Forelimb muscle (tissue), 1 donor: Measurements from ENCODE around the gene SPAG17. TPM values are rescaled to one million over a fixed set of nuclear protein-coding genes. Genes with fewer than 3 reads are reported as not detected.

Experiments
- DNase-seq: peaks from one replicate; pipeline ENCODE4 v3.0.0-alpha.2; 2013; ENCODE audit warnings: low read depth
- polyA plus RNA-seq: library from polyadenylated mRNA; unstranded; fragments of 120-200 nt; gene quantifications from one replicate; pipeline ENCODE4 v1.2.1, GENCODE V29; 2013; ENCODE audit not compliant: insufficient read length

The SPAG17 gene
- polyA plus RNA-seq, 1 donor = 3.2 TPM

DNA sequence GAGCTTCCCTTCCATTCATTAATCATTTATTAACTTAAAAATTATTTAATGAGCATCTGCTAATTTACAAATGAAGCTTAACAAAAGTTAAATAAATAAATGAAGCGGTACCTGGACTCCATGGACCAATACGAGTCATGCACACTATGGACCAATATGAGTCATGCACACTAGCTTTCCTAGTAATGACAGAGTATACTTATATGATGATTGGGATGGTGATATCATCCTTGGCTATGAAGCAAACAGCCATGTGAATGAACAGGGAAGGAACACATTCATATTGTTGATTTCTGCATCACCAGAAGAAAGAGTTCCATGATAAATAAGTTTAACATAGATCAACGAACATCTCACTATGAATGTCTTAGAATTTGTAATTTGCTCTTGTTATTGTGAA, 109.9 kb downstream of the SPAG17 start:
- peak; percentile 41 for DNase-seq

DNA sequence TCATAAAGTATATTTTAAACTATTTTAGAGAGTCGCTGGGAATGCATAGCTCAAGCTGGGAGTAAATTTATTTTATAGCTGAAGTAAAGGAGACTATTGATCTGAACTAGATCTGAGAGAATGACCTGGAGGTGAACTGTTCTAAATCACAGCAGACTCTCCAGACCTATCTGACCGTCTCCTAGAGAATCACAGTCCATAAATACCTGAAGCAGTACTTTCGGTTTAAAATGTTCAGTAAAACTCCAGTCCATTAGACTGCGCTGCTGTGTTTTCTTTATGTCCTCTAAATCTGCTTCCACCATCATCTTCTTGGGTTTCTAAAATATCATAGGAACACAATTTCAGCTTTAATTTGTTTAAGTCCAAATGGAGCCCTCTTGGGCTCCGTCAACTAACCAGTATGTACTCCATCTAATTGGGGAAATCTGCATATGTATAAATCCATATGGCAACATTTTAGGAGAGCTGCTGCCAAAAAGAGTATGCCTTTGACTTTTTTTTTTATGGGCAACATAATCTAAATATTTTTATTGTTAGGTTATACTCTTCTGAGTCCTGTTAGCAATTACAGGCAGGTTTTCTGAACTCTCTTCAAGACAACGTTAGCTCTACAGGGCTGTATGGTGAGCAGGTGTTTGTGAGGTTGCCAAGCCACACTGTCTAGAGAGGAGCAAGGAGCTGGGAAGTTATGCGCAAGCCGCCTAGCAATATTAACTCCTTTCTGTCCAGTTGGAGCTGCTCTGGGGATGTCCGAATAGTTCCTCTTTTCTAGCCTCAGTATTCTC, 111.2 kb downstream of the SPAG17 start:
- peak; percentile 73 for DNase-seq

DNA sequence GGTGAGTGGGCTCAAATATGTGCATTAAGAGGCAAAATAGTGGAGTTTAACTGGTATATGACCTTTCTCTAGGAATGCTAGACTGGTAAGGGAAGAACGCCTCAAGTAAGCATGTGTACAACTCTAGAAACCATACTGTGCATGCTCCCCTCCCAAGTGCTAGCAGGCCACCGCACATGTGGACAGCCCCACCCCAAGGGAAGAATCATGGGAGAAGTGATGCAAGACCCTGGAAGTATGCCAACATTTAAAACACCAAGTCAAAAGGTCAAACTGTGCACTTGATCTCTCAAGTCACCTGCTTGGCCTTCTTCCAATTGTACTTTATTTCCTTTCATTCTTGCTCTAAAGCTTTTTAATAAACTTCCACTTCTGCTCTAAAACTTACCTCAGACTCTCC, 135.0 kb downstream of the SPAG17 start:
- DNase-seq = no peak

DNA sequence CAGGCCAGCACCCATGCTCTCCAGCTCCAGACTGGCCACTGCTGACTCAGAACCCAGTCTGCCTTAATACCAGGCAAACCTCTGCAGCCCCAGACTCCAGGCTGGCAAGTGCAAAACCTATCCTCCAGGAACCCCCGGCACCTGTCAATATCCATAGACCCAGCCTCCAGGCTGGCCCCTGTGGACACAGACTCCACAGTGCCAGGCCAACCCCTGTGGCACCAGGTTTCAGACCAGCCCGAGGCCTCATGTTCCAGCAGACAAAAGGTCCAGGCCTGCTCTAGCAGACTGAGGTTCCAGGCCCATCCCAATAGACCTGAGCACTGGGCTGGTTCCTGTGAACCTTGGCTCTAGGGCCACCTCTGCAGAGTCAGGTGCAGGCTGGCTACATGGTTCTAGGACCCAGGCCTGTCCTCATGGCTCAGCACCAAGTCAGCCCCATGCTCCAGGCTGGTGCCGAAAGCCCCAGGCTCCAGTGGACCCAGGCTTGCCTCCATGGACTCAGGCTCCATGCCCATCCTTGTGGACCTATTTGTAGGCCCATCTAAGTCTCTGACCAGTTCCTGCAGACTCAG, 137.3 kb downstream of the SPAG17 start:
- no peak for DNase-seq

DNA sequence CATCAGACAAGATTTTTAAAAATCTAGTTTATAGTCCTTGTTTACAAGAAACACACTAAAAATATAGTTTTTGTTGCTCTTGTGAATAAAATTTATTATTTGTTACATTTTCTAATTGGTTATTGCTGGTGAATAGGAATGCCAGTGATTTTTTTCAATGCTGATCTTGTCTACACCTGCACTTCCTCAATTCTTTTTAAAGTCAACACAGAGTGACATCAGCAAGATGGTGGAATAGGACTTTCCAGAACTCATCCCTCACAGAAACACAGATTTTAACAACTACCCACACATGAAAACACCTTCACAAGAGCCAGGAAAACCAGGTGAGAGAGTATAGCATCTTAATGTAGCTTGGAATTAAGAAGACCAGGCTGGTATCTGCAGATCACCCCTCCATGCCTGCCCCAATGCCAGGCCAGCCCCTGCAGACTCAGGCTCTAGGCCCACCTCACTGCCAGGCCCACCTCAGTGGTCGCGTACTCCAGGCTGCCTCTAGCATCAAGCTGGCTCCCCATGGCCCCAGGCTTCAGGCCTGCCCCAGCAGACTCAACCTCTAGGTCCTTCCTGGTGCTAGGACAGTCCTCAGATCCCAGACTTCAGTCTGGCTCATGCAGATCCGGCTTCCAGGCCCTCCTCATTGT, 137.9 kb downstream of the SPAG17 start:
- no peak for DNase-seq

DNA sequence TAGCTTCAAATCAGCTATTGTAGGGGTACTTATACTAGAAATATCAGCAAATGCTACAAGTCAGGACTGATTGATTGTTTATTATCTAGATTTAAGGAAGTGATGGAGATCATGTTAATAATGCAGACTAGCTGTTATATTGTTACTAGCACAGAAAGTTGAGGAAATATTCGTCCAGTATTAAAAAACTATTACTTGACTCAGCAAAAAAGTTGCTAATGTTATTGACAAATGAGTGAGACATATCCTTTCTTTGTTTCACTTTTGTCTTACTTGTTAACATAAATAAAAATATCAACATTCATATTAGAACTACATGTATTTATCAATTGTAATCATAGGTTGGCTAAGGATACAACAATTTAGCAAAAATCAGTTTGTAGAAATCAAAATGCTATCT, 141.4 kb downstream of the SPAG17 start:
- DNase-seq = no peak

DNA sequence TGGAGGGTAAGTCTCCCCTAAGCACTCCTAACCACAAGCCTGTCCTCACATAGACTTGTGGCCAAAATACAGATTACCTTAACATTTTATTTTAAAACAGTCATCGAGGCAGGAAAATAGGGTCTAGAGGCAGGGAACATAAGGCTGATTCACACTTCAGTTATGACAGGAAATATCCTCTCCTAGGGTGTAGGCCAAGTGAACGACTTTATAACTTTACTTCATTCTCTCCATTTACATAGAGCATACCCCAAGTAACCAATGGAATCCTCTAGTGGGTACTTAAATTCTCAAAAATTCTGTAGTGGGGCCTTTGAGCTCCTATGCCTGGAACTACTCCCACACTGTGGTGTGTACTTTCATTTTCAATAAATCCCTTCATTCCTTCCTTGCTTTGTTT, 142.5 kb downstream of the SPAG17 start:
- DNase-seq = no peak

DNA sequence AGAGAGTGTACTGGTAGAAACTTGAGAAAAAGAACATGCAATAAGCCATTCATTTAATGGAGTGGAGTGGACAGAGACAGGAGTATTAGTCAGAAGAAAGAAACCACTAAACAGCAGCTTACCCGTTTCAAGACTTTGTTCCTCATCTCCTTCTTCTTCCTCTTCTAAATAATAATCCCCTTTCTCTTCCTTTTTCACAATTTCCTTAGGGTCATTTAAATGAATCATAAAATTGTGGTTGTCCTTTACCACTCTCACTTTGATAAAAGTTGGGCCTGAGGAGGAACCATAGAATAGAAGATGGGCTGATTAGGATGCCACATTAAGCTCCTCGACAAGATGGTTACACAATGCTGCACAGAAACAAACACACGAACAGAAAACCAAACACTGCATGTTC, 145.9 kb downstream of the SPAG17 start:
- no peak for DNase-seq

DNA sequence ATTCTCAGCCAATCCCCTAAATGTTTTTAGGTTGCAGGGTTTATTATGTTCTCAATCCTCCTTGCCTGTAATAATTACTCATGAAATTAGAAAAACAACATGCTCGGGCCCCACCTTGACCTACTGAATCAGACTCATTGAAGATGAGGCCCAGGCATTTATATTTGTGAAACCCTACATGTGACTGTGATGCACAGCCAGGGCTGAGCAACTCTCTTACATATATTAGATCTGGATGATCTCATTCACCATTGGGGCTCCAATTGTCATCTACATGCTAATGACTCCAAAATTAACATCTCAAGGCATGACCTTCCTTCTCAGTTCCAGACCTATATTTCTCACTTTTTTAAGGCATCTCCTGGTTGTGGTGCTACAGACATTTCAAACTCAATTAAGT, 152.1 kb downstream of the SPAG17 start:
- DNase-seq = no peak

DNA sequence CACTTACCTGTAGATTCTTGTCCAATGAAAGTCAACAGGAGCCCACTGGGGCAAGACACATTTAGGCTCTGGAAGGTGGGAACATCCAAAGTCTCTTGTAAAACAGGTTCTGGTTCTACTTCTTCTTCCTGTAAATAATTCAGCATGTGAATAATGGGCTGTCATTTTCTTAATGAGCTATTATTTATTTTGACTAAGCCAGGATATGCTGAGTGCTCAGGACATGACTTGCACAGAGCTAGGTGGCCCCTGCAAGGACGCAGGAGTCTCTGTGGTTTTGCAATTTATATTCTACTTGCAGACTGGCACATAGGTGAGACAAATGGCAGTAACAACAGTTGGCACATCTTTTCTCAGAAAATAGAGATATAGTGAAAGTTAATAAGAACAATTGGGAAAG, 156.8 kb downstream of the SPAG17 start:
- DNase-seq = no peak

DNA sequence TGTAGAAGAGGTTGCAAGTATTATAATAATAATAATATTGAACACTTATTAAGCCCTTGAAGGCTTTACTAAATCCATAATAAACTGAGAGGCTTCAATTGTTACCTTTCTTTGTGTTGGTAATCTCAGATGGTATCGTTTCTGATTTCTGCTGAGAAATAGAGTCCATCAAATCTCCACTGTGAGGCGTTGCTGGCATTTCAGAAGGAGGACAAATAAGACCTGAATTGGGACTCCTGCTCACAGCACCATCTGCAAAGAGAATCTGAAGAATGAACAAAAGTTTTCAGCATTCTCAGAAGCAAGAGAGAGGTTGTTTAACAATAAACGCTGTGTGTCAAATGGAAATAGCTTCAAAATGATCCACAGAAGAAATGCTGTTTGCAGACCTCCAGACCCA, 161.8 kb downstream of the SPAG17 start:
- DNase-seq = no peak

DNA sequence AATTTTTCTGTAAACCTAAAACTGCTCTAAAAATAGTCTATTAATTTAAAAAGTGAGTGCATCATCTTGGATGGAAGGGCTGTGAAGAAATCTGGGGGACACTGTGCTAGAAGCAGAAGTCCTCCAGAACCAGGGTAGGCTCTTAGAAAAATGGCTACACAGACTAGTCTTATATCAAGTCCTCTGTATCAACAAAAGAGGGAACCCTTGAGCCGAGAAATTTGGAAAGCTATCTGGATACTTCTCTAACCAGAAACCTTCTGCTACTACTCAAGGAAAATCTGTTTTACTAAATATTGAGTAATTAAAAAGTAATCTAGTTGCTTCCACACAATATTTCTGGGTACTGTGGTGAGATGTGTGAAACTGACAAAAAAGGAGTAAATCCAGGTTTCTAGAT, 163.4 kb downstream of the SPAG17 start:
- no peak for DNase-seq

DNA sequence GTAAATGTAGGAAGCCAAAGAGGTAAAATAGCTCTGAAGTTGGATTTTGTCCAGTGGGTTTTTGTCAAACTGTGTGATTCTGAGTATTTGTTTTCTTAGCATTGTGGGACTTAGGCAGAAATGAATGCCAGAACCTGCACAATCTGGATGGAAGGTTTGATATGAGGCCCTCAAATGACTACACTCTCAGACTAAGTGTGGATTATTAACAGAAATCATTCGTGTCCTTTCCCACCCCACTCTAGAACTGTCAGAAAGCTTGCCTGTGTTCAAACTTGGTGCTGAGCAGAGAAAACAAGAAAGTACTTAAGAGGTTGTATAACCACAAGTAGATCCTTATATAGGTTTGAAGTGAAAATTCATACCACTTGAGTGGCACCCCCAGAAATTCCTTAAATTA, 167.0 kb downstream of the SPAG17 start:
- no peak for DNase-seq

DNA sequence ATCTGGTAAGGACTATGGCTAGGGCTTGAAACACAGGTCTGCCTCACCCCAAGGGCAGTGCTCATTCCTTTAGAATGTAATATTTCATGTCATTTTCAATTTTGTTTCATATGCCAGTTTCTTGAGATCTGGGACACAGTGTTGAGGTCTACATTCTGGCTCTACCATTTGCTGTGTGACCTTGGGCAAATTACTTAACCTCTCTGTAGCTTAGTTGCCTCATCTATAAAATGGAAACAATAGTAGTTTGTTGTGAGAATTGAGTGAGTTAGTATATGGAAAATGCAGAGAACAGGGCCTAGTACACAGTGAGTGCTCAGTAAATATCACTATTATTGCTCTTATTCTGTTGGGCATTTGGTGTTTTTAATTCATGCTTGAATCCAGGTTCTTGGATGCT, 171.1 kb downstream of the SPAG17 start:
- DNase-seq = no peak

DNA sequence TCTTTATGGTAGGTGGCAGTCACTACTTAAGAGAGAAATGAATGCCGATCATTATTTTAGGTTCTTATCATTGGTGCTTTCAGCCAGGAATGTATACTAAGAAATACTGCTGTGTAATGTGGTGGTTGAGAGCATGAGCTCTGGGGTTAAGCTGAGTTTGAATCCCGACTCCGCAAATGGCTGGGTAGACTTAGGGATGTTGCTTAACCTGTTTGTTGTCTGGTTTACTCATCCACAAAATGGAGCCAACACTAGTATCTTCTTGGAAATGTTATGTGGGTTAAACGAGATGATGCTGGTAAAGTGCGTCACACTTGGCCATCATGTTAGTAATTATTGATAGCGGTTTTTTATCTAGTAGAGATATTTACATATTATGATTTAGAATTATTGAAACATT, 171.7 kb downstream of the SPAG17 start:
- no peak for DNase-seq

DNA sequence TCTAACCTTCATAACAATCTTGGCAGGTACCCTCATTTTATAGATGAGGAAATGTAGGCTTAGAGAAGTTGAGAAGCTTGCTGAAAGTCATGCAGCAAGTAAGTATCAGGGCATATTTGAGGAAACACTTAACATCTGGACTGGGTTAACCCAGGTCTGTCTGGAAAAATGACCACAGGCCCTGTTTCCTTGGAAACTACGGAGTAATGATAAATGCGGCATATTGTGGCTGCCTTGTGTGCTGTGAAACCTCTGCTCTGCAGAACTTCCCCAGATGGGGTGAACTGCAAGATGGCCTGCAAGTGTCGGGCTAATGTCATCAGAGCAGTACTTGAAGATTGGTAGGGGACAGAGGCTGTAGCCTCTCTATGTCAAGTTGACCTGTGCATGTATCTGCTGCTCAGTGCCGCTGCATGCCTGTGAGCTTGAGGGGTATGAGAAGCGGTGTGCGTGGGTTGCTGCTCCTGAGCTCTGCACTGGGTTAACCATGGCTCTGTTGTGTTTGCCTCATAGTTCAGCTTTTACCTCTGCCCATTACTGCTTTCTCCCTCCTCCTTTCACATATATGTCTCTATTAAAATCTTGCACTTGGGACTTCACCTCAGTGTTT, 172.4 kb downstream of the SPAG17 start:
- no peak for DNase-seq

DNA sequence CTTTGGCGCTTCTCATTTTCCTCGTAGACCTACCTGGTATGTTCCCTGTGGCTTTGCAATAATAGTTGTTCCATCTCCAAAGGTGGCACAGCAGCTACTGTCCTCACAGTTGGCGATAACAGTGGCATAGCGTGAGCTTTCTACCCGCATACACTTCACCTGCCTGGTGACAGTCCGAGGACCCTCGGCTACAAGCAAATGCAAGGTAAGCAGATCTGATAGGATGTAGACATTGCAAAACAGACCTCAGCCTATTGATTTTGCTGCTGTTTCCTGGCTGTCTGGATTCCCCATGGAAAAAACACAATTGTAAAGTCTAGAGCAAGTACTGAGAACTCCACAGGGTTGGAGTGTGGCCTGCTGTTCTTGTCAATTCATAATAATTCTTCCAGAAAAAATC, 177.0 kb downstream of the SPAG17 start:
- DNase-seq = no peak

DNA sequence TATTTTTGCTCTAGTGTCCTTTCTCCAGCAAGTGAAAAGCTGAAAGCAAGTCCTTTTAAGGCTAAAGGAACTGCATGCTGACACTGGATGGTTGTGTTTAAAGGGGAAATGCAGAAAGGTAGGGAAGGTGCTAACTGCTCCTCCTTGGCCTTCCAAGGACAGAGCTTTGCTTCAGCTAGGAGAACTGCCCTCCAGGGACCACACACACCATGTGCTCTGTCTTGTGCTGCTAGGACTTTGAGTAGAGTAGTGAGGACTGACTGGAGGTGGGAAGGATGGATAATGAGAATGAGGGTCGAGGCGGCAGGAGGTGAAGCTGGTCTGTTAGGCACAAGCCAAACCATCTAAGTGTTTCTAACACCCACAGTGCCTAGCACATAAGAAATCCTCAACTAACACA, 177.6 kb downstream of the SPAG17 start:
- DNase-seq = no peak

DNA sequence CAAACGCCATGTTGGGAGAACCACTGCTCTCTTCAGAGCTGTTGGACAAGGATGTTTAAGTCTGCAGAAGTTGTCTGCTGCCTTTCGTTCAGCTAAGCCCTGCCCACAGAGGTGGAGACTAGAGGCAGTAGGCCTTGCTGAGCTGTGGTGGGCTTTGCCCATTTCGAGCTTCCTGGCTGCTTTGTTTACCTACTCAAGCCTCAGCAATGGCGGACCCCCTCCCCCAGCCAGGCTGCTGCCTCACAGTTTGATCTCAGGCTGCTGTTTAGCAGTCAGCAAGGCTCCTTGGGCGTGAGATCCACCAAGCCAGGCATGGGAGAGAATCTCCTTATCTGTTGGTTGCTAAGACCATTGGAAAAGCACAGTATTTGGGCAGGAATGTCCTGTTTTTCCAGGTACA, 180.7 kb downstream of the SPAG17 start:
- no peak for DNase-seq

DNA sequence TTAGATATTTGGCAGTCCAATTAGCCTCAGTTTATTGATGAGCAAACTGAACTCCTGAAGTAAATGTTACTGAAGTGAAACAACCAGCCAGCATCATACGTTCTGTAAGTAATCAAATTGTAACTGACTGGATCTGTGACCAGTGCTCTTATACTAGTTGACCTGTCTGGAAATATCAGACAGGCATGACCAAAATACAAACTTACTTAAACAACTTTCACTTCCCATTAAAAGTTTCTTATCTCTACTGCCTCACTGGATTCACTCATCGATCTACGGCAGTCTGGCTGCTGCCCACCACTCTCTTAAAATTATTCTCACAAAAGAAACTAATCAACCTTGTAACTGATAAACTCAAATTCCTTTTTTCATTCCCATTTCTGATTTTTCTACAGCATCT, 199.1 kb downstream of the SPAG17 start:
- no peak for DNase-seq

DNA sequence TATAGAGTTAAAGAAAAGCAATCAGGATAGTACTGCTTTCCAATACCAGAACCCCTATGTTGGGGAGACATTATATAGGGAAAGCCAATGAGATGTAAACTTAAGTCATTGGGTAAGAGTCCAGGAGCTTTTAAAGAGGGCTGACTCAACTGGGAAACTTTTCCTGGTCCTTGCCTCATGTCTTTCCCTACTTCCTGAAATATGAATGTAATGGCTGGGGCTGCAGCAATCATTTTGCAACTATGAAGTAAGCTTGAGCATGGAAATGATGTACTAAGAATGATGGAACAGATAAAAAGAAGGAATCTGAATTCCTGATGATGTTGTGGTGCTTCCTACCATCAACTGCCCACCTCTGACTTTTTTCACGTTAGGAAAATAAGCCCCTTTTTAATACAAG, 199.8 kb downstream of the SPAG17 start:
- DNase-seq = no peak

DNA sequence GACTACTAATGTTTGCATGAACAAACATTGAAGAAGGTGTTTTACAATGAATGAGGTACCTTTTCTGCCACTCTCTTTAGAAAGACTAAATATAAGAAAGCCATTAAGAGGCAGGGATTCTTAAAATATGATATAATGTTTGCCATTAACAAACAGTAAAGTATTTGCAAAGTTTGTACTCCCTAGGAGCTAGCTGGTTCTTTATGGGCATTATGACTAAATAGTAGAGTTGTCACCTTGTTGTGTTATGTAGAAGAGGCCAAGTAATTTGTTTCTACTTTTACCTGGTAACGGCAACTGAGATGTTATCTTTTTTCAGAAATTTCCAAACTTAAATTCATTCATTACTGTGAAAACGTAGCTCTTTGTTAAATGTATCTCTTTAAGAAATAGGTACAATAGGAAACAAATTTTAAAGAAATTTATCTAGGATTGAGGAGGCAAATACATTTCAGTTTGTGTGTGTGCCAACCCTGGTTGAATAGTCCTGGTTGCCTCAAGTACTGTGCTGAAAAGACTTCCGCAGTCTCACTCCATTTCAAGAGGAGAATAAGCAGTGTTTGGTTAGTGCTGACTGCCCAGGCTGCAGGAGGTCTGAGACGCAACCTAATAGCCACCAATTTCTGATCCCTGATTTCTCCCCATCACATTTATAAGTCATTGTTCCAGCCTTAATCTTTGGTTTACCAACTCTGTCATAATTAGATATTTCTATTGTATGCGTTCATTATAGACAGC, 203.4 kb downstream of the SPAG17 start:
- DNase-seq = no peak
